GM19397 (cell line): ENCODE measurements around the gene ERC2.
"Not testable (repeated sequence)": the region's sequence is repeated elsewhere in the genome, so short reads cannot be mapped to it uniquely, and the experiment has no call there.

ENCODE experiments used
- ATAC-seq: cut with Tn5 transposase; IDR thresholded peaks from one replicate; pipeline ENCODE4 v1.9.1; 2021; ENCODE audit warnings: mild to moderate bottlenecking, moderate library complexity; ENCODE audit not compliant: unreplicated experiment

Gene ERC2

GRCh38 chr3:56096999-56097398, 371.3 kb downstream of the ERC2 start:
- ATAC-seq: no peak

- no peak for ATAC-seq
Observed at GRCh38 chr3:56094170-56094569, 374.1 kb downstream of the ERC2 start.

DNA sequence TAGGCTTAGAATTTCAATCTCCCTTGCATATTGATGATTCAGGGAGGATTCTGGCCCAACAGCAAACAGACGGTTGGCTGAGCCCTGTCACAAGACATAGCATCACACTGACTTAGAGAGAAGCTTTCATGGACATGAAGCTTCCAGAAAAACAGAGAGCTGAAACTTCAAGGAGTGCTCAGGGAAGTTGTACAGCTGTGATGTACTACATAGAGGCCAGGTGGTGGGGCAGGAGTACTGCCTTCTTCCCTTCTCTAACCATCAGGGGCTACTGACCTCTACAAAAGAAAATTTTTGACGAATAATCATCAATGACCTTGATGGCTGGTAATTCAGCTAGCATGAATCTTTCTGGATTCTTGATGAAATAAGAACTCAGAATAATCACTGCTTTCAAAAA, 378.5 kb downstream of the ERC2 start:
- no peak for ATAC-seq

DNA sequence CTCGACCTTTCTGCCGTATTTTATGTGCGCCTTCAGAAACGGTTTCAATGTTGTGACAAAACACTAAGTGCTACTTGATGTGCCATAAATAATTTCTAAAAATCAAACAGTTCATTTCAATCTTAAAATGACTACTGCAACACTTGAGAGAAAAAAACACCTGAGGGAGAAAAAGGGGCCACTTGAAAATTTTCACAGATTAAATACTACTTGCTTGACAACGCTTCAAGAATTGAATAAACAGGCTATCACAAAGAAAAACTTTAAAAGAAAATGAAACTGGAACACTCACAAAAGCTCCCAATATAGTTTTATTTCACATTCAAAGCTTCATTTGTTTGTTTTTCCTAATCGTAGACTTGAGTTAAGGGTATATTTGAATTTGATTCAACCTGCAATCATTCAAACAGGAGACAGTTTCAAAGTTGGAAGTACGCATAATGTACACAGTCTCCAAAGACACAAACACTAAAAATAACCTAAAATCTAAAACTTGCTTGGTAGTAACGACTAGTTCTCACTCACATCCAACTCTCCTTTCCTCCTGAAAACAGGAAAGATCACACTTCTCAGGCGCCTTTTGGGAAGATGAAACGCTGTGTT, 380.7 kb downstream of the ERC2 start:
- no peak for ATAC-seq

GRCh38 chr3:56086355-56086754, 381.9 kb downstream of the ERC2 start:
- ATAC-seq: no peak

GRCh38 chr3:56081246-56081645, 387.0 kb downstream of the ERC2 start:
- no peak for ATAC-seq

DNA sequence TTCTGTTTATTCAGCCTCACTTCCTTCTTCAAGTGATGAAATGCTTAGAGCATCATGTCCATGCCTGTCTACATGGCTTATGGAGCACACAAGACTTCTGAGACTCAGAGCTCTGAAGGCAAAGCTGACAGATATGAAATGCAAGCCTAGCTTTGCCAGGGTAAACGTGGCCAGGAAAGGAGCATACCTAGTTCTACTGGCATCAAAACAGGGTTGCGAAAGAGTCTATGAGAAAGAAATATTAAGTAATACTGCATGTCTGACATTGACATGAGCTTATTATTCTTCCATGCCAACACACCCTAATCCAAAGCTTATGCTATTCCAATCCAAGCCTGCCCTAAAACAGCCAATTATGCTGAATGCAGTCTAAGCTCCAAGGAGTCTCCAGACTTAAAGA, 391.5 kb downstream of the ERC2 start:
- ATAC-seq: no peak

- ATAC-seq: no peak
Observed at GRCh38 chr3:56075089-56075488, 393.2 kb downstream of the ERC2 start.

DNA sequence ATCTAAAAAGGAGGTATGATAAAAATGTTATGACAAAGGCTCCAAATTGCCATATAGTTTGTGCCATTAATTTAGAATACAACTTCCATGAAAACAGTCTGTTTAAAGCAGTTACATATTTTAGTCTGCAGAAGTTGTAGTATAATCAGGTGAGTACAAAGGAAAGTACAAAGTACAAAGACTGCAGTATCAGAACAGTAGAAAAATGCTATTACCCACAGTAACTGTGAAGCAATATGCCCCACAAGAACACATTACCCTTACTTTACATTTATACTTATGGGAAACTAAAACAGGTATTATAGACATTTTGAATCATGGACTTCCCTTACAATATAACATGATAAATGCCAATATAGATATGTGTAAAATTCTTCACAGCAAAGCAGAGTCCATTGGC, 398.5 kb downstream of the ERC2 start:
- no peak for ATAC-seq

DNA sequence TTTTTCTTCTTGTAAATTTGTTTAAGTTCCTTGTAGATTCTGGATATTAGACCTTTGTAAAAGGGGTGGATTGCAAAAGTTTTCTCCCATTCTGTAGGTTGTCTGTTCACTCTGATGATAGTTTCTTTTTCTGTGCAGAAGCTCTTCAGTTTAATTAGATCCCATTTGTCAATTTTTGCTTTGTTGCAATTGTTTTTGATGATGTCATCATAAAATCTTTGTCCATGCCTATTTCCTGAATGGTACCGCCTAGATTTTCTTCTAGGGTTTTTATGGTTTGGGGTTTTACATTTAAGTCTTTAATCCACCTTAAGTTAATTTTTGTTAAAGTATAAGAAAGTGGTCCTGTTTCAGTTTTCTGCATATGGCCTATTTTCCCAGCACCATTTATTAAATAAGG, 401.9 kb downstream of the ERC2 start:
- ATAC-seq: not testable (repeated sequence)

DNA sequence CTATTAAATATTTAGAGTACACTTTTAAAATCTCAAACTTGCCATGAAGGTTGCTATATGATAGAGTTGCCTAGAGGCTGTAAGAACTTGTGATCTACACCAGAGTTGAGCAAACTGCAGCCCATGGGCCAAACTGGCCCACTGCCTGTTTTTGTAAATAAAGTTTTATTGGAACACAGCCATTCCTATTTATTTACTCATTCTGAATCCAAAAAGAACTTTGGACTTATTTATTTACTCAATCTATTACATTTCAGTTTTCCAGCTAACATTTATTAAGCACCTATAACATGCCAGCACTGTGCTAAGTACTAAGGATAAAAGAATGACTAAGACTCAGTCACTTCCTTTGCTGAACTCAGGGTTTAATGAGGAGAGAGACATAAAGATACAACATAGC, 403.6 kb downstream of the ERC2 start:
- ATAC-seq: no peak

DNA sequence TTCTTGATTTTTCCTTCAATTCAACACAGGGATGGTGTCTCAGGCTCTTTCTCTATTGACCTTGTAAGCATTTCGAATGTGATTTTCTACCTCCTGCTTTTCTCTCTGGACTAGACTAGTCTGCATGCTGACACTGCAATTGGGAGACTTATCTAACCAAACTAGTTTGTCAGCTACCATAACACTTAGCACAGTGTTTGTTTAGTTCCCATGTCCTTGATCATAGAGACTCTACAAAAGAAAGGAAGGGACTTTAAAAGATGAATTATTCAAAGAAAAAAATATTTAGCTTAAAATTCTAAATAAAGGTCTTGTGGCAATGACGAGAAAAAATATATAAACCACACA, 407.0 kb downstream of the ERC2 start:
- ATAC-seq: no peak

- no peak for ATAC-seq
Observed at GRCh38 chr3:56060521-56061278, 407.6 kb downstream of the ERC2 start.

GRCh38 chr3:56059731-56060130, 408.5 kb downstream of the ERC2 start:
- no peak for ATAC-seq

GRCh38 chr3:56055951-56056350, 412.3 kb downstream of the ERC2 start:
- ATAC-seq: no peak

GRCh38 chr3:56055546-56055945, 412.7 kb downstream of the ERC2 start:
- ATAC-seq: no peak

- ATAC-seq: no peak
Observed at GRCh38 chr3:56054844-56055243, 413.4 kb downstream of the ERC2 start.

DNA sequence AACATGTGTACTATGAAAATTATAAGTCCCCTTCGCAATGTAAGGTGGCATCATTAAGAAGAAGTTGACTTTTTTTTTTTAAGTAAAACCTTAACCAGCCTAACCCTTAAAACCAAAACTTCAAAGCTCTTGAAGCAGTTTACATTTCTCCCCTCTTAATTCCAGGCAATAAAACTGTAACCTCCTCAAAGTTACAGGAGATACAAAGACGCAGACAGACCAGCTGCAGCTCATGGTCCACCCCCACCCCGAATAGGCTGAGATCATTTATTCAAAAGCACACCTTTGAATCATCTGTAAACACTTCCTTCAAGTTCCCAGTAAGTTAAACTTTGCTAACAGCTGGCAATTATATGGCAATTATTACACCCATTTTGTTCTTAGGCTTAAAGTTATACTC, 414.5 kb downstream of the ERC2 start:
- ATAC-seq: no peak

DNA sequence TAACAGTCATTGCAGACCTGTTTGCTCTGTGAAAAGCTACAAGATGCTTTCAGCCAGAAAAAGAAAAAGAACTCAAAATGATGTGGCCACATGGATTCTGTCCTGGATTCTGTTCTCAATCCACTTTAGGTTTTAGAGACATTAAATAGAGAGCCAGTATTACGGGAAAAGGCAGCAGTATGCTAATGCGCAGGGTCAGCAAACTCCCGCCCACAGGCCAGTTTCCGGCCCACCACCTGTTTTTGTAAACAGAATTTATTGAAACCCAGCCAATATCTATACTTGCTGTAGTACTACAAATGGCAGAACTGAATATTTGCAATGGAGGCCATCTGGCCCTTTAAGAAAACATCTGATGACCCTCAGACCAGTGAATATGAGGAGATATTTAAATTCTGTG, 416.1 kb downstream of the ERC2 start:
- no peak for ATAC-seq

DNA sequence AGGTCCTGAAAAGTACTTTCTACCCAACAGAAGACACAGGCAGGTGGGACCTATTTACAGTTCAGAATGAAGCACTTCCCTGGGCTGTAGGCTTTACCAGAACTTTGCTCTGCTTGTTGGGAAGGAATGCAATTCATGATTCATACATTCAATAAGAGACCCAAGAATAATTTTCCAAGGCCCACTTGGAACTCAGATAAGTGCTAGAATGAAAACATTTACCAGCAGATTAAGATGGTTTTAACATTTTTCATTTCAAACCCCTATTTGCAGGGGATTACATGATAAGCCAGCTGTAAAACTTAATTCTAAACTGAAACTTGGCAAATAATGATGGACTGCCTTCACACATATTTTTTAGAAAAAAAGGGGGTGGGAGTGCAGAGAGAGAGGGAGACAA, 417.2 kb downstream of the ERC2 start:
- no peak for ATAC-seq

DNA sequence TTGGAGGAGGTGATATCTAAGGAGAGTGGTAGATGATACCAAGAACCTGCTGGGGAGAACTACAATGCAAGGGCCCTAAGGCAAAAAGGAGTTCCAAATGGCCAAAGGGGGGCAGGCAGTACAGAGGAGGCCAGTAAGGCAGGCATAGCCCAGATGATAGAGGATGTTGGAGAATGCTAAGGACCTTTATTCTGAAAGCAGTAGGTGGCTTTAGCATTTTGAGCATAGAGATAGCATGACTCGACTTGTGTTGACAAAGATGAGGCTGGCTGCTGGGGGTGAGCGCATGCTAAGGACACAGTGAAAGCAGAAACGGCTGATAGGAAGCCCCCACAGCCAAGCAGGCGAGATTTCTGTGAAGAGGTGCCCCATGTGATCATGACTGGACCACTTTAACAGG, 419.3 kb downstream of the ERC2 start:
- ATAC-seq: no peak

DNA sequence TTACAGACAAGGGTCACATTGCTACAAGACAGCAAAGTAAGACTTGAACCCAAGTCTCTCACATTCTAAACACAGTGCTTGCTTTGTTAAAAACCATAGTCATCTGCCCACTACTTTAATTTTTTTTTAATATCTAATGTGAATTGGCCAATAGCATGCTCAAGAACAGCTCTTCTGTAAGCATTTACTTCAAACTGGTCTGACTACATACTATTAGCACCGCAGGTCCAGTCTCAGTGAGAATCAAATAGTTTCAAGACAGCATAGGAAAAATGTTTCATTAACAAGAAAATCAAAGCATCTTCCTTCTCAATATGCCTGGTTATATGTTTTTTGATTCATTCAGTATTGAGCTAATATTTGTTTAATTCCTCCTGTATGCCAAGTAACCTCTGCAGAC, 419.9 kb downstream of the ERC2 start:
- no peak for ATAC-seq
